Neural progenitor cell (in vitro differentiated cells): Measurements from ENCODE around the gene ALDH1B1.

Experiments
- CTCF ChIP-seq: fragments of 200-600 bp; sonication (generic); IDR thresholded peaks from 2 replicates; pipeline ENCODE4 v1.5.1; 2017; ENCODE audit warnings: antibody characterized with exemption, mild to moderate bottlenecking
- EZH2 ChIP-seq: fragments of 200-600 bp; sonication (generic); IDR thresholded peaks from 2 replicates; pipeline ENCODE4 v1.6.1; 2017; ENCODE audit warnings: antibody characterized with exemption, mild to moderate bottlenecking, moderate library complexity
- EZH2phosphoT487 ChIP-seq: fragments of 200-600 bp; sonication (generic); IDR thresholded peaks from 2 replicates; pipeline ENCODE4 v1.6.1; 2017; ENCODE audit warnings: antibody characterized with exemption

GRCh38 chr9:38391278-38392118 lies 1.0 kb upstream of the ALDH1B1 start:
- TF ChIP-seq CTCF (no peak), EZH2 (no peak), EZH2phosphoT487 (no peak)
